ENCODE measurements around the gene DCST1.

DCST1 gene

DNA sequence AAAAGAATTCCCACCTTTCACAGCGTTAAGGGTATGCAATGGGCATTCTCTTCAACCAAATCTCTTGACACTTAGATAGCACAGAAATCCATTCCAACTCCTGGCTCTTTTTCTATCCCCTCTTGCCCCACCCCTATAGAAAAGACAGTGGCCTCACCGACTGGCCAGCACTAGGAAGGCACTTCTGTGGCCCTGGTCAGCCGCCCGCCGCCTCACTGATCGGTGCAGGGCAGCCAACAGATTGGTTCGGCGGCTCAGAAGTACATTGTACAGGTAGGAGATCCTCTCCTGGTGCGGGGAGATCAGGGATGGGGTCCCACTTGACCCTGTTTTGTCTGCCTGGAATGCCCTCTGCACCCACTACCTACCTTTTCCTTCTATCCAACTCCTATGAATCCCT, 9.3 kb upstream of the DCST1 start:
- H2AK5ac ChIP-seq (ENCODE audit: low read length) = no peak overlapping the region
- H3K23ac ChIP-seq (ENCODE audit: low read length) = no peak overlapping the region
- no peak overlapping the region for H2BK120ac ChIP-seq (ENCODE audit: low read depth, low read length)
- H3K36me3 ChIP-seq (ENCODE audit: control insufficient read depth, insufficient read depth, low read length) = no peaks in the 10 kb centered on the region
- DNase-seq = no peak
- no peaks in the 10 kb centered on the region for H3K4me1 ChIP-seq (ENCODE audit: control insufficient read depth, low read depth, low read length)
- H2BK15ac ChIP-seq (replicated peaks; ENCODE audit: low read depth) = no peak overlapping the region
- no peaks in the 10 kb centered on the region for H3K79me1 ChIP-seq (ENCODE audit: low read length)
- no peak overlapping the region for H3K56ac ChIP-seq (ENCODE audit: low read length)
- H3K4ac ChIP-seq (ENCODE audit: low read depth, low read length) = no peak overlapping the region
- no peak overlapping the region for H3K9ac ChIP-seq (ENCODE audit: low read length)
- H3K4me3 ChIP-seq (ENCODE audit: low read length) = no peak overlapping the region
- H2BK5ac ChIP-seq (ENCODE audit: low read length) = no peak overlapping the region
- no peak overlapping the region for H4K5ac ChIP-seq (ENCODE audit: low read length)
- H4K8ac ChIP-seq (ENCODE audit: low read depth, low read length) = no peak overlapping the region
- no peak overlapping the region for H3K18ac ChIP-seq (ENCODE audit: low read length)
- no peaks in the 10 kb centered on the region for H3K79me2 ChIP-seq (ENCODE audit: control insufficient read depth, insufficient read depth, low read length)
- no CpG with 5 or more reads among the region's 9 CpGs for WGBS (ENCODE audit: extremely low coverage, insufficient coverage, low lambda C conversion rate)
- H3K4me2 ChIP-seq (ENCODE audit: low read length) = no peak overlapping the region
- no peaks in the 10 kb centered on the region for H3K27me3 ChIP-seq (ENCODE audit: insufficient read depth, low read length, poor library complexity)
- H3K27ac ChIP-seq (ENCODE audit: low read depth, low read length) = no peak overlapping the region

DNA sequence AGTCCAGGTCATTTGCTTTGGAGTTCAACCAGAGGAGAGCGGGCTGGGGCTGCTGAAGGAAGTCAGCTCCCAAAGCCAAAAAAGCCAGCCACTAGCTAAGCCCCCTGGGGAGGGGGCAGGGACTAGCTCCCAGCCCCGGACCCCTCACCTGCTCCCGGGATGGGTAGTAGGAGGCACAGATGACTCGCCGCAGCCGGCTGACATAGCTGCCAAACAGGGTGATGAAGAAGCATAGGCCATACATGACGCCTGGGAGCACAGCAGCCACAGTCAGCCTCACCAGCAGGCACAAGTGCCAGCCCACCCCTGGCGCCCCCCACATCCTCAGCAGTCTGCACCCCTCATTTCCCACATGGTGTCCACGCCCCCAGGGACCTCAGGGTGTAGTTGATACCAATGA, 7.5 kb upstream of the DCST1 start:
- no peaks in the 10 kb centered on the region for H3K79me1 ChIP-seq (ENCODE audit: low read length)
- no peak overlapping the region for H3K4me2 ChIP-seq (ENCODE audit: low read length)
- no peak overlapping the region for H4K5ac ChIP-seq (ENCODE audit: low read length)
- no peak overlapping the region for H2BK120ac ChIP-seq (ENCODE audit: low read depth, low read length)
- no peak overlapping the region for H3K23ac ChIP-seq (ENCODE audit: low read length)
- H2BK5ac ChIP-seq (ENCODE audit: low read length) = no peak overlapping the region
- H2AK5ac ChIP-seq (ENCODE audit: low read length) = no peak overlapping the region
- H3K56ac ChIP-seq (ENCODE audit: low read length) = no peak overlapping the region
- H3K79me2 ChIP-seq (ENCODE audit: control insufficient read depth, insufficient read depth, low read length) = no peaks in the 10 kb centered on the region
- no peak overlapping the region for H3K9ac ChIP-seq (ENCODE audit: low read length)
- H4K8ac ChIP-seq (ENCODE audit: low read depth, low read length) = no peak overlapping the region
- H3K4me3 ChIP-seq (ENCODE audit: low read length) = no peak overlapping the region
- no peaks in the 10 kb centered on the region for H3K27me3 ChIP-seq (ENCODE audit: insufficient read depth, low read length, poor library complexity)
- no peak overlapping the region for H3K18ac ChIP-seq (ENCODE audit: low read length)
- no peak for DNase-seq
- no peaks in the 10 kb centered on the region for H3K4me1 ChIP-seq (ENCODE audit: control insufficient read depth, low read depth, low read length)
- no peak overlapping the region for H3K4ac ChIP-seq (ENCODE audit: low read depth, low read length)
- WGBS (ENCODE audit: extremely low coverage, insufficient coverage, low lambda C conversion rate) = no CpG with 5 or more reads among the region's 9 CpGs
- H3K27ac ChIP-seq (ENCODE audit: low read depth, low read length) = no peak overlapping the region
- H3K36me3 ChIP-seq (ENCODE audit: control insufficient read depth, insufficient read depth, low read length) = no peaks in the 10 kb centered on the region
- H2BK15ac ChIP-seq (replicated peaks; ENCODE audit: low read depth) = no peak overlapping the region

DNA sequence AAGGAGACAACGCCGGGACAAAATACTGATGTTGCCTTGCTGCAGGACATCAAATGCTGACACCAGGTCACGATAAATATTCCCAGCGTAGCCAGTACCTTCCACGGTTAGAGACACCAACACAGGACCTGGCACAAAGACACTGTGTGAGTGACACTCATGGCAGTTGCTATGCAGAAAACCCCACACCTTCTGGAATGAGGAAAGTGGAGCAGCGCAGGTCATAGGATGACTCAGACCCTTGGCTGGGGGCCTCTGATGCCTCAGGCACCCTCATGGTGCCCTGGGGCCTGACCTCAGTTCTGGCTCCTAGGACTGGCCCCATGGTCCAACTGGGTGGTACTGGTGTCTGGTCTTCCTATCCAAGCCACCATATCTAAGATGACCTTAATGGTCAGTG, 7.0 kb upstream of the DCST1 start:
- H4K8ac ChIP-seq (ENCODE audit: low read depth, low read length) = no peak overlapping the region
- H3K27me3 ChIP-seq (ENCODE audit: insufficient read depth, low read length, poor library complexity) = no peaks in the 10 kb centered on the region
- no peak overlapping the region for H3K56ac ChIP-seq (ENCODE audit: low read length)
- no peak overlapping the region for H3K18ac ChIP-seq (ENCODE audit: low read length)
- H2BK15ac ChIP-seq (replicated peaks; ENCODE audit: low read depth) = no peak overlapping the region
- no peak for DNase-seq
- H3K23ac ChIP-seq (ENCODE audit: low read length) = no peak overlapping the region
- H2AK5ac ChIP-seq (ENCODE audit: low read length) = no peak overlapping the region
- H3K36me3 ChIP-seq (ENCODE audit: control insufficient read depth, insufficient read depth, low read length) = no peaks in the 10 kb centered on the region
- H2BK5ac ChIP-seq (ENCODE audit: low read length) = no peak overlapping the region
- H3K79me2 ChIP-seq (ENCODE audit: control insufficient read depth, insufficient read depth, low read length) = no peaks in the 10 kb centered on the region
- H3K4ac ChIP-seq (ENCODE audit: low read depth, low read length) = no peak overlapping the region
- no peak overlapping the region for H3K4me3 ChIP-seq (ENCODE audit: low read length)
- H4K5ac ChIP-seq (ENCODE audit: low read length) = no peak overlapping the region
- no peaks in the 10 kb centered on the region for H3K4me1 ChIP-seq (ENCODE audit: control insufficient read depth, low read depth, low read length)
- no peak overlapping the region for H3K27ac ChIP-seq (ENCODE audit: low read depth, low read length)
- WGBS (ENCODE audit: extremely low coverage, insufficient coverage, low lambda C conversion rate) = no CpG with 5 or more reads among the region's 6 CpGs
- H2BK120ac ChIP-seq (ENCODE audit: low read depth, low read length) = no peak overlapping the region
- no peak overlapping the region for H3K4me2 ChIP-seq (ENCODE audit: low read length)
- no peak overlapping the region for H3K9ac ChIP-seq (ENCODE audit: low read length)
- H3K79me1 ChIP-seq (ENCODE audit: low read length) = no peaks in the 10 kb centered on the region

DNA sequence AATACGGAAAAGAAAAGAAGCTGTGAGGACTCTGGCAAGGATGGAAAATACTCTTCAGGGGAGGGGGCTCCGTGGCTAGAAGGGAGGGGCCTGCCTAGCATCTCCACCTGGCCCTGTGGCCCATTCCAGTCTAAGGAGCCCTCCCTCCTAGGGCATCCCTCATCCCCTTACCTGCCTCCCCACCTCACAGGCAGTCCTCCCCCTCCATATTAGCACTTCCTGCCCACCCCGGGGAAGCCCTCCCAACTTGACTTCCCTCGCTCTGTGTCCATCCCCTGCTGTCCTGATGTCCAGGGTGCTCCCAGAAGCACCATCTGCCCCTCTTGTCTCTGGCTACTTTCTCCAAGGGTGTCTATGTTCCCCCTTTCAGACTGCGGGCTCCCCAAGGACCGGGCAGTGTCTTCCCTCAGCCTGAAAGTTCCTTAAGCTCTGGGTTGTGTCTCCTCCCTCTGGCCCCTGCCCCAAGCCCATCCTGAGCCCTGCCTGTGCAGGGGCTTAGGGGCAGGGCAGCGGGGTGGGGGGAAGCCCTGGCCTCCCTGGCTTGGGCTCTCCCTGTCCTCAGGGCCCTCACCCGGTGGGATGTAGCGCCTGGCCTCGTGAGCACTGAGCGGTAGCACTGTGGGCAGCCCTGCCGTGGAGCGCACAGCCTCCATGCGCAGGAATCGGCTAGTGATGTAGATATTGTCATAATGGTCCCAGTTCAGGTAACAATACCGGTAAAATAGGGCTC, 3.9 kb upstream of the DCST1 start:
- Histone ChIP-seq H3K79me2 (ENCODE audit: control insufficient read depth, insufficient read depth, low read length) (no peaks in the 10 kb centered on the region), H3K9ac (ENCODE audit: low read length) (no peak overlapping the region), H3K4ac (ENCODE audit: low read depth, low read length) (no peak overlapping the region), H3K27me3 (ENCODE audit: insufficient read depth, low read length, poor library complexity) (no peaks in the 10 kb centered on the region), H3K23ac (ENCODE audit: low read length) (no peak overlapping the region), H2BK5ac (ENCODE audit: low read length) (no peak overlapping the region), H3K36me3 (ENCODE audit: control insufficient read depth, insufficient read depth, low read length) (no peaks in the 10 kb centered on the region), H2BK15ac (replicated peaks; ENCODE audit: low read depth) (no peak overlapping the region), H2BK120ac (ENCODE audit: low read depth, low read length) (no peak overlapping the region), H2AK5ac (ENCODE audit: low read length) (no peak overlapping the region), H3K79me1 (ENCODE audit: low read length) (no peaks in the 10 kb centered on the region), H3K27ac (ENCODE audit: low read depth, low read length) (no peak overlapping the region), H4K5ac (ENCODE audit: low read length) (no peak overlapping the region), H3K4me2 (ENCODE audit: low read length) (no peak overlapping the region), H3K56ac (ENCODE audit: low read length) (no peak overlapping the region), H3K4me1 (ENCODE audit: control insufficient read depth, low read depth, low read length) (no peaks in the 10 kb centered on the region), H3K18ac (ENCODE audit: low read length) (no peak overlapping the region), H3K4me3 (ENCODE audit: low read length) (no peak overlapping the region), H4K8ac (ENCODE audit: low read depth, low read length) (no peak overlapping the region)
- no CpG with 5 or more reads among the region's 16 CpGs for WGBS (ENCODE audit: extremely low coverage, insufficient coverage, low lambda C conversion rate)
- DNase-seq = no peak

DNA sequence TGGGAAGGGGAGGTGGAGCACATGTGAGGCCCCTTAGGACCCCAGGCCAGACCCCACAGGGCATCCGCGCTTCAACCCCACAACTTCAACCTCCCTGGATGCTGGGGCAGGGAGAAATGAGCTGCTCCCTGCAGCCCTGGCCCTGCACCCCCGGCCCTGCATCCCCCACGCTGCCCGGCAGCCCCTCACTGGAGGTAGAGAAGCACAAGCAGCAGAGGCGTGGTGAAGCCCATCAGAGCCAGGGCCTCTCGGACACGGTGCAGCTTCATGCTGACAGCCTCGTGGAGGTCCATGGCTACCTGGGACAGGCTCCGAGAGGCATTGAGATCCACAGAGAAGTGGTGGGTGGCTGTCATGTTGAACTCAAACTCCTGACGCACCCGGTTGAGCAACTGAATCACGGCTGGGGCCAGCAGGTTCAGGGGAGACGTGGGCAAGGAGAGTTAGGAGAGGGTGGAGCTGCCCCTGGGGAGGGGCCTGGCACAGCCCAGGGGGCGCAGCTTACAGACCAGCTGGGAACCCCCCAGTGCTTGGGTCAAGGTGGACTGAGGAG, 3.3 kb upstream of the DCST1 start:
- no peak for DNase-seq

DNA sequence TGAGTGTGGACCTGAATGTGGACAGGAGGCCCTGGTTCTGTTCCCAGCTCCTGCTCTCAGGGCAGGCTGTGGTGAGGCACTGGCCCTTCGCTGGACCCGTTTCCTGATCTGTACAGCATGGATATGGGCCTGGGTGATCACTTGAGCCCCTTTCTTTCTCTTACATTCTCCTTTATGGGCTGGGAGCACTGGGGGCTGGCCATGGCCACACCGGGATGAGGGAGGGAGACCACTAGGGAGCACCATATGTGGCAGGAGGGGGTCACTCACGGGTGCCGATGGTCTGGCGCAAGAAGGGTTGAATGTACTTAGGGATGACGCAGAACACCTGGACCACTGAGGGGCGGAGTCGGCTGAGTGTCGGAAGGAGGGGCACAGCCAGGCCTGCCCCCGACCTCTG, 2.7 kb upstream of the DCST1 start:
- Histone ChIP-seq H3K27me3 (ENCODE audit: insufficient read depth, low read length, poor library complexity) (no peaks in the 10 kb centered on the region), H3K4me3 (ENCODE audit: low read length) (no peak overlapping the region), H4K8ac (ENCODE audit: low read depth, low read length) (no peak overlapping the region), H2AK5ac (ENCODE audit: low read length) (no peak overlapping the region), H2BK120ac (ENCODE audit: low read depth, low read length) (no peak overlapping the region), H3K79me1 (ENCODE audit: low read length) (no peaks in the 10 kb centered on the region), H3K79me2 (ENCODE audit: control insufficient read depth, insufficient read depth, low read length) (no peaks in the 10 kb centered on the region), H4K5ac (ENCODE audit: low read length) (no peak overlapping the region), H3K23ac (ENCODE audit: low read length) (no peak overlapping the region), H3K27ac (ENCODE audit: low read depth, low read length) (no peak overlapping the region), H3K4me2 (ENCODE audit: low read length) (no peak overlapping the region), H2BK5ac (ENCODE audit: low read length) (no peak overlapping the region), H3K4me1 (ENCODE audit: control insufficient read depth, low read depth, low read length) (no peaks in the 10 kb centered on the region), H3K18ac (ENCODE audit: low read length) (no peak overlapping the region), H3K36me3 (ENCODE audit: control insufficient read depth, insufficient read depth, low read length) (no peaks in the 10 kb centered on the region), H3K4ac (ENCODE audit: low read depth, low read length) (no peak overlapping the region), H3K56ac (ENCODE audit: low read length) (no peak overlapping the region), H2BK15ac (replicated peaks; ENCODE audit: low read depth) (no peak overlapping the region), H3K9ac (ENCODE audit: low read length) (no peak overlapping the region)
- DNase-seq = no peak
- WGBS (ENCODE audit: extremely low coverage, insufficient coverage, low lambda C conversion rate) = no CpG with 5 or more reads among the region's 11 CpGs

More for the DNA sequence above, 3.3 kb upstream of the DCST1 start:
- no peak overlapping the region for H3K4me2 ChIP-seq (ENCODE audit: low read length)
- H4K8ac ChIP-seq (ENCODE audit: low read depth, low read length) = no peak overlapping the region
- H3K4me3 ChIP-seq (ENCODE audit: low read length) = no peak overlapping the region
- no peak overlapping the region for H4K5ac ChIP-seq (ENCODE audit: low read length)
- H3K27ac ChIP-seq (ENCODE audit: low read depth, low read length) = no peak overlapping the region
- no peak overlapping the region for H2BK15ac ChIP-seq (replicated peaks; ENCODE audit: low read depth)
- H3K79me2 ChIP-seq (ENCODE audit: control insufficient read depth, insufficient read depth, low read length) = no peaks in the 10 kb centered on the region
- no peak overlapping the region for H3K23ac ChIP-seq (ENCODE audit: low read length)
- H3K18ac ChIP-seq (ENCODE audit: low read length) = no peak overlapping the region
- H3K4me1 ChIP-seq (ENCODE audit: control insufficient read depth, low read depth, low read length) = no peaks in the 10 kb centered on the region
- no peak overlapping the region for H2BK120ac ChIP-seq (ENCODE audit: low read depth, low read length)
- no peaks in the 10 kb centered on the region for H3K36me3 ChIP-seq (ENCODE audit: control insufficient read depth, insufficient read depth, low read length)
- H2AK5ac ChIP-seq (ENCODE audit: low read length) = no peak overlapping the region
- H3K9ac ChIP-seq (ENCODE audit: low read length) = no peak overlapping the region
- H3K4ac ChIP-seq (ENCODE audit: low read depth, low read length) = no peak overlapping the region
- H2BK5ac ChIP-seq (ENCODE audit: low read length) = no peak overlapping the region
- WGBS (ENCODE audit: extremely low coverage, insufficient coverage, low lambda C conversion rate) = no CpG with 5 or more reads among the region's 15 CpGs
- no peaks in the 10 kb centered on the region for H3K27me3 ChIP-seq (ENCODE audit: insufficient read depth, low read length, poor library complexity)
- H3K79me1 ChIP-seq (ENCODE audit: low read length) = no peaks in the 10 kb centered on the region
- no peak overlapping the region for H3K56ac ChIP-seq (ENCODE audit: low read length)

Data from mesendoderm (in vitro differentiated cells).